A673 (cell line): ENCODE measurements around the gene KNDC1. TPM values are rescaled to one million over a fixed set of nuclear protein-coding genes. Genes with fewer than 3 reads are reported as not detected.

Experiments
- BruUV-seq: library from RNA; stranded (reverse); fragments of 400-500 nt; replicated peaks from 2 replicates; lab custom pipeline; 2021; lab: Mats Ljungman, UMichigan
- CTCF ChIA-PET: fragments of 300-600 bp; sonication (Branson Sonifier 250); formaldehyde crosslinking; loops from one replicate; lab custom pipeline; 2022; ENCODE audit warnings: antibody characterized with exemption; lab: Charles Lee
- POLR2A ChIA-PET: fragments of 300-600 bp; sonication (Branson Sonifier 250); formaldehyde crosslinking; loops from one replicate; lab custom pipeline; 2022; ENCODE audit warnings: antibody characterized with exemption; ENCODE audit not compliant: low non-redundant PET; lab: Charles Lee
- DNase-seq: peaks from one replicate; pipeline ENCODE4 v3.0.0-alpha.2; 2015; ENCODE audit warnings: low spot score
- H3K27ac ChIP-seq: fragments of 200-600 bp; sonication (generic); 2 replicates; pipeline ENCODE4 v1.5.1; 2016; ENCODE audit warnings: mixed run types, low read depth, mild to moderate bottlenecking, mixed read lengths, antibody characterized with exemption, low read length; ENCODE audit not compliant: poor library complexity, severe bottlenecking
- H3K27me3 ChIP-seq: fragments of 200-600 bp; sonication (generic); replicated peaks from 2 replicates; pipeline ENCODE4 v1.6.1; 2017; ENCODE audit warnings: mixed run types, low read depth, mild to moderate bottlenecking, mixed read lengths, antibody characterized with exemption, low read length; ENCODE audit not compliant: insufficient read depth, poor library complexity
- H3K36me3 ChIP-seq: fragments of 200-600 bp; sonication (generic); 2 replicates; pipeline ENCODE4 v1.6.1; 2016; ENCODE audit warnings: mixed run types, mild to moderate bottlenecking, mixed read lengths, antibody characterized with exemption, low read length; ENCODE audit not compliant: insufficient read depth, poor library complexity, severe bottlenecking
- H3K4me1 ChIP-seq: fragments of 200-600 bp; sonication (generic); 2 replicates; pipeline ENCODE4 v1.6.1; 2017; ENCODE audit warnings: mixed run types, mild to moderate bottlenecking, mixed read lengths, antibody characterized with exemption, low read length; ENCODE audit not compliant: insufficient read depth, poor library complexity, severe bottlenecking
- H3K4me3 ChIP-seq: fragments of 200-600 bp; sonication (generic); 2 replicates; pipeline ENCODE4 v1.5.1; 2016; ENCODE audit warnings: low read depth, mixed run types, mild to moderate bottlenecking, mixed read lengths, low read length; ENCODE audit not compliant: poor library complexity, severe bottlenecking
- H3K9me3 ChIP-seq: fragments of 200-600 bp; sonication (generic); 2 replicates; pipeline ENCODE4 v1.6.1; 2016; ENCODE audit warnings: mixed run types, low read depth, mild to moderate bottlenecking, mixed read lengths, antibody characterized with exemption, low read length; ENCODE audit not compliant: poor library complexity, severe bottlenecking
- EZH2 ChIP-seq: fragments of 200-600 bp; sonication (generic); IDR thresholded peaks from 2 replicates; pipeline ENCODE4 v1.6.1; 2017; ENCODE audit warnings: borderline replicate concordance, low read depth, mild to moderate bottlenecking, mixed read lengths, antibody characterized with exemption, low read length; ENCODE audit not compliant: poor library complexity, severe bottlenecking
- intact Hi-C: fragments of 100-400 bp; cut with micrococcal nuclease; formaldehyde crosslinking; loops from one replicate; pipeline ENCODE4 v1.10.0; 2022; ENCODE audit not compliant: unreplicated experiment
- total RNA-seq: library from RNA; stranded (reverse); gene quantifications from 2 replicates; pipeline ENCODE4 v1.2.3, GENCODE V29; 2021
- TF ChIP-seq, protein P1 (sequence below): fragments of 300-800, 200-600 bp; sonication (generic); conservative IDR thresholded peaks from 2 replicates; pipeline ENCODE4 v1.5.1; 2017; ENCODE audit warnings: low read depth, mild to moderate bottlenecking, antibody characterized with exemption, low read length, moderate library complexity, mixed read lengths

KNDC1 gene
- total RNA-seq, 1 experiment from 2014 or later, result not detected

DNA sequence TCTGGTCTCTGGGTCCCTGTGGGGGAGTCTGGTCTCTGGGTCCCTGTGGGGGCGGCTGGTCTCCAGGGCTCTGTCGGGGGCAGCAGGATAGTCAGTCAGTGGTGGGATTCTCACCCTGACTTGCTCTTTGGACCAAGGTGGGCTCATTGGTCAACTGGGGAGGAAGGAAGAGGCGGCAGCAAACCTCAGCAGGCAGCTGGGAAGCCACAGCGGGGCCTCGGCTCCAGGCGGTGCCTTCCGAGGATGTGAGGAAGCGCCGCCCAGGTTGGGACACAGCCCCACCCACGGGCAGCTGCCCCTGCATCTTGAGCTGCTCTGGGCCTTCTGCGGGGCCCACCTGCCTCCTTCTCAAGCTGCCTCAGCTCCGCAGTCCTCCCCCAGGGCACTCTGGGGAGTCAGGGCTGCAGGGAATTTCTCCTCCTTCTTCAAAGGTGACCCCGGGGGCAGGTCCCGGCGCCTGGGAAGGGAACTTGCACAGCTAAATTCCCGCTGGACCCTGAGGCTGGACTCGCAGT, 20.4 kb upstream of the KNDC1 start:
- POLR2A ChIA-PET, result no interaction called here
- no peaks in the 10 kb centered on the region for H3K27me3 ChIP-seq

DNA sequence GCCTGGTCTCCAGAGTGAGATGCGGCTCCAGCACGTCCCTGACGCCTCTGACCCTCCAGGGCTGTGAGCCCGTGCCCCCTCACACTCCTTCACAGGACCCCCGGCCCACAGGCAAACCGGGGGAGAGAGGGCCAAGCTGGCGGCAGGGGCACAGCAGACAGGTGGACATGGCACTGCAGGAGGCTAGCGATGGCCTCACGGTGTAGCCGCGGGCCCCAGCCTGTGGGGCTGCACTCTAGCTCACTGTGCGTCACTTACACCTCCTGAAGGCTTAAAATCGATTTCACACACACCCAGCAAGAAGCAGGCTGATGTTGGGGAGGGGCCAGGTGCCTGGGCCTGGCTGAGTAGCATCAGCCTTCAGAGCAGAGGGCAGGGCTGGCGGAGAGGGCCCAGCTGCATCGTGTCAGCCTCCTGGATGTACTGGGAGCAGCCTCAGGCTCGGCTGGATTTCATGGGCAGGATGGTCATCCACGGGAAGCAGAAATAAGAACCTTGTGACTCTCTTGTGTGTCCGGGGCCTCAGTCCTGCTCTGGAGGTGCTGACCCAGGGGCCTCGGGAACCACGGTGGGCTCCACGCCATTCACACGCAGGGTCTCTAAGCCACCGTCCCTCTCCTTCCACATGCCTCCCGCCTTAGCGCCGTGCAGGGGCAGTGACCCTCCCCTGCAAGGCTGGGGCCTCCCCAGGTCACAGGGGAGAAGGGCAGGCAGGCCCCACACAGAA, 19.4 kb upstream of the KNDC1 start:
- H3K9me3 ChIP-seq, result no peaks in the 10 kb centered on the region
- no peak overlapping the region for H3K4me3 ChIP-seq
- ChIA-PET CTCF (no interaction called here), POLR2A (no interaction called here)
- no peak for DNase-seq
- TF ChIP-seq, protein P1, sequence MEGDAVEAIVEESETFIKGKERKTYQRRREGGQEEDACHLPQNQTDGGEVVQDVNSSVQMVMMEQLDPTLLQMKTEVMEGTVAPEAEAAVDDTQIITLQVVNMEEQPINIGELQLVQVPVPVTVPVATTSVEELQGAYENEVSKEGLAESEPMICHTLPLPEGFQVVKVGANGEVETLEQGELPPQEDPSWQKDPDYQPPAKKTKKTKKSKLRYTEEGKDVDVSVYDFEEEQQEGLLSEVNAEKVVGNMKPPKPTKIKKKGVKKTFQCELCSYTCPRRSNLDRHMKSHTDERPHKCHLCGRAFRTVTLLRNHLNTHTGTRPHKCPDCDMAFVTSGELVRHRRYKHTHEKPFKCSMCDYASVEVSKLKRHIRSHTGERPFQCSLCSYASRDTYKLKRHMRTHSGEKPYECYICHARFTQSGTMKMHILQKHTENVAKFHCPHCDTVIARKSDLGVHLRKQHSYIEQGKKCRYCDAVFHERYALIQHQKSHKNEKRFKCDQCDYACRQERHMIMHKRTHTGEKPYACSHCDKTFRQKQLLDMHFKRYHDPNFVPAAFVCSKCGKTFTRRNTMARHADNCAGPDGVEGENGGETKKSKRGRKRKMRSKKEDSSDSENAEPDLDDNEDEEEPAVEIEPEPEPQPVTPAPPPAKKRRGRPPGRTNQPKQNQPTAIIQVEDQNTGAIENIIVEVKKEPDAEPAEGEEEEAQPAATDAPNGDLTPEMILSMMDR, result no peak
- TF ChIP-seq EZH2, result no peak
- H3K27ac ChIP-seq, result no peak overlapping the region
- H3K27me3 ChIP-seq, result no peaks in the 10 kb centered on the region
- intact Hi-C loops, result no loop called here
- no peaks in the 10 kb centered on the region for H3K4me1 ChIP-seq
- no TSS peak for BruUV-seq
- H3K36me3 ChIP-seq, result no peaks in the 10 kb centered on the region

More for the DNA sequence above, 20.4 kb upstream of the KNDC1 start:
- BruUV-seq, result no TSS peak
- Histone ChIP-seq H3K36me3 (no peaks in the 10 kb centered on the region), H3K4me3 (no peak overlapping the region), H3K4me1 (no peaks in the 10 kb centered on the region), H3K27ac (no peak overlapping the region), H3K9me3 (no peaks in the 10 kb centered on the region)
- TF ChIP-seq, protein P1, result no peak
- no peak for TF ChIP-seq EZH2
- intact Hi-C loops, result no loop called here
- no peak for DNase-seq
- CTCF ChIA-PET, result no interaction called here

DNA sequence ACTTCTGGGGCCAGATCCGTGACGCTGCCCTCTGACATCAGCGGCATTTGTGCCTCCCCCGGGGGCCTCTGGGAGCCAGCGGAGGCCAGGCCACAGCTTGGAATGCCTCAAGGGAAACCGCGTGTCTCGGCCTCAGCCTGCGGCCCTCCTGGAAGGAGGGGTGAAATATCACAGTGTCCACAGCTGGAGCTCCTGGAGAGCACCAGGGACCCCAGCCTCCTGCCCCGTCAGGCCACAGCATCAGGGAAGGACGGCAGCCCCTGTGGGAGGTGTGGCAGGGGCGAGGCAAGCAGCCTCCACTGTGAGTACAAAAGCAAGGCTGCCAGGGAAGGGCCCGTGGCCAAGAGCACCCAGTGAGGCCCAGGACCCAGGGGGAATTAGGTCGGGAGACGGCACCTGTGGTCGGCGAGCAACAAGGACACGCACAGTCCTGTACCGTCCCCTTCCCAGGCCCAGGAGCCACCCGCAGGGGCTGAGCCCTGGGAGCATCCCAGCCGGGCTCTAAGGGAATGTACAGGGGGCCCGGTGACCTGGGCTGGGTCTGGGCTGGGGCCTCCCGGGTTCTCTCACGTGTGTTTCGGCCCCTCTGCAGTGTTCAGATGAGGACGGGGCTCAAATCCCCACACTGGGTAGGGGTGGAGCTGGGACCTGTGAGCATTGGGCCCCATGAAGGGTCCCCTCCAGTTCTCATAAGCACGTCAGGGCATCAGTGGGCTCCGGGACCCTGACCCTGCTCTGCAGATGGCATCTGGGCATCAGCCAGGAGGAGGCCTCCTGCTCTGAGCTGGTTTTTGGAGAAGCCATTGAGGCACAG, 18.7 kb upstream of the KNDC1 start:
- Histone ChIP-seq H3K4me1 (no peaks in the 10 kb centered on the region), H3K9me3 (no peaks in the 10 kb centered on the region), H3K27me3 (peaks cover 5% of the 10 kb centered on the region), H3K4me3 (no peak overlapping the region), H3K27ac (no peak overlapping the region), H3K36me3 (no peaks in the 10 kb centered on the region)
- intact Hi-C loops, result no loop called here
- ChIA-PET POLR2A (no interaction called here), CTCF (no interaction called here)
- DNase-seq, result no peak
- TF ChIP-seq, protein P1, result no peak
- TF ChIP-seq EZH2, result no peak
- no TSS peak for BruUV-seq
